HG02870 (cell line): ENCODE measurements around the gene DCDC2.
A peak's percentile ranks its signal among the peaks of the same experiment; 100 is the strongest.
"Not testable (repeated sequence)": the region's sequence is repeated elsewhere in the genome, so short reads cannot be mapped to it uniquely, and the experiment has no call there.

ENCODE experiments used
- ATAC-seq: cut with Tn5 transposase; IDR thresholded peaks from one replicate; pipeline ENCODE4 v1.9.1; 2021; ENCODE audit warnings: mild to moderate bottlenecking, moderate library complexity; ENCODE audit not compliant: unreplicated experiment

Gene DCDC2

GRCh38 chr6:24381476-24382219 lies 23.8 kb upstream of the DCDC2 start:
- ATAC-seq: no peak

GRCh38 chr6:24378473-24379097 lies 20.7 kb upstream of the DCDC2 start:
- peak; percentile 72 for ATAC-seq

- no peak for ATAC-seq
Measured at GRCh38 chr6:24376871-24377270, 19.0 kb upstream of the DCDC2 start.

- no peak for ATAC-seq
Measured at GRCh38 chr6:24374612-24375011, 16.8 kb upstream of the DCDC2 start.

GRCh38 chr6:24365103-24365633 lies 7.3 kb upstream of the DCDC2 start:
- not testable (repeated sequence) for ATAC-seq

- not testable (repeated sequence) for ATAC-seq
Measured at GRCh38 chr6:24362363-24362762, 4.5 kb upstream of the DCDC2 start.

- ATAC-seq: peak; percentile 75
Measured at GRCh38 chr6:24359640-24360454, 2.0 kb upstream of the DCDC2 start.

GRCh38 chr6:24358219-24358821 lies 461 bp upstream of the DCDC2 start:
- ATAC-seq: no peak

- ATAC-seq: no peak
Measured at GRCh38 chr6:24356310-24356973, 1.4 kb downstream of the DCDC2 start.

GRCh38 chr6:24355393-24355792 lies 2.5 kb downstream of the DCDC2 start:
- no peak for ATAC-seq

- ATAC-seq: no peak
Measured at GRCh38 chr6:24353861-24354260, 4.0 kb downstream of the DCDC2 start.

- ATAC-seq: no peak
Measured at GRCh38 chr6:24352434-24352833, 5.4 kb downstream of the DCDC2 start.

- ATAC-seq: no peak
Measured at GRCh38 chr6:24344976-24345375, 12.9 kb downstream of the DCDC2 start.

- ATAC-seq: no peak
Measured at GRCh38 chr6:24340998-24341938, 16.6 kb downstream of the DCDC2 start.

GRCh38 chr6:24339932-24340331 lies 17.9 kb downstream of the DCDC2 start:
- no peak for ATAC-seq

GRCh38 chr6:24334285-24334684 lies 23.6 kb downstream of the DCDC2 start:
- no peak for ATAC-seq

- ATAC-seq: no peak
Measured at GRCh38 chr6:24332317-24332716, 25.5 kb downstream of the DCDC2 start.

- ATAC-seq: no peak
Measured at GRCh38 chr6:24330137-24330732, 27.6 kb downstream of the DCDC2 start.

- no peak for ATAC-seq
Measured at GRCh38 chr6:24329451-24329850, 28.4 kb downstream of the DCDC2 start.
